Mononuclear cell (primary cell): Measurements from ENCODE around the gene SLC12A6. TPM values are rescaled to one million over a fixed set of nuclear protein-coding genes. Genes with fewer than 3 reads are reported as not detected.
A peak's percentile ranks its signal among the peaks of the same experiment; 100 is the strongest.
"Not testable (repeated sequence)": the region's sequence is repeated elsewhere in the genome, so short reads cannot be mapped to it uniquely, and the experiment has no call there.

ENCODE experiments used
- H3K27me3 ChIP-seq: 2 replicates; pipeline ENCODE4 v1.6.0; 2011; ENCODE audit warnings: low read length, control low read depth; ENCODE audit not compliant: insufficient read depth
- H3K4me1 ChIP-seq: 2 replicates; pipeline ENCODE4 v1.5.1; 2011; ENCODE audit warnings: mild to moderate bottlenecking, low read length, control low read depth; ENCODE audit not compliant: insufficient read depth
- H3K4me3 ChIP-seq: 2 replicates; pipeline ENCODE4 v1.5.1; 2011; ENCODE audit warnings: mild to moderate bottlenecking, low read length, moderate library complexity
- H3K9me3 ChIP-seq: 2 replicates; pipeline ENCODE4 v1.5.1; 2011; ENCODE audit warnings: low read depth, mild to moderate bottlenecking, control low read depth, low read length
- total RNA-seq: library from RNA; depleted of rRNA; stranded (reverse); fragments of >200 nt; gene quantifications from one replicate; pipeline ENCODE4 v1.2.3, GENCODE V29; 2012

SLC12A6 gene
- total RNA-seq, 1 donor: 87.5 TPM

DNA sequence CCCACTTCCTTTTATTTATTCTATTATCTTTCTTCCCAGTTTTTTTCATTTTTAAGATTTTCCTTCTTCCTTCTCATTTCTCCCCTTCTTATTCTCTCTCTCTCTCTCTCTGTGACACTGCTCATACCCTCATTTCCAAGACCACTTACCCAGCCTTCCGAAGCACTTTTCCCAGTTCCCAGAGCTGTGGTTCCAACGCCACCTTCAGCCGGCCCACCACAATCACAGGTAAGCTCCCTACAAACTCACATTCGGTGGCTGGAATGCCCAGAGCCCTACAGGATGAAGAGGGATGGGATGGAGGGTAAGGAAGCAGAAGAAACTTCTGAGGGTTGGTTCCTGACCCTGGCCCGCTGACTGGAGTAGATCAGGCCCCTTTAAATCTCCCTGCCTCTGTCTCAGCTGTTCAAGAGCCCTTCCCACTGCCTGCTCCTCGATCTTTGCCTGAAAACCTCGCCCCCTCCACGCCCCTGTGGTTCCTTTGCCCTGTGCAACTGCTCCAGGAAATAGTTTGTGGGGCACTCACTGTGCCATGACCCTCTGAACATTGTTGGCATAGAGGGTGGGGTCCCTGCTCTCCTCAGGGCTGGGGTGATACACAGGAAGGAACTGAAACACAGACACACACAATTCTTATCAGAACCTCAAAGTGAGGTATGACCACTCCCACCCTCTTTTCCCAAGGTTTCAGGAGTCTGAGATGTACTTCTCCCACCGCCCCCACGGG lies 24.6 kb upstream of the SLC12A6 start:
- H3K9me3 ChIP-seq: no peaks in the 10 kb centered on the region
- H3K27me3 ChIP-seq: no peaks in the 10 kb centered on the region
- H3K4me3 ChIP-seq: no peak overlapping the region
- H3K4me1 ChIP-seq: peaks cover 11% of the 10 kb centered on the region

DNA sequence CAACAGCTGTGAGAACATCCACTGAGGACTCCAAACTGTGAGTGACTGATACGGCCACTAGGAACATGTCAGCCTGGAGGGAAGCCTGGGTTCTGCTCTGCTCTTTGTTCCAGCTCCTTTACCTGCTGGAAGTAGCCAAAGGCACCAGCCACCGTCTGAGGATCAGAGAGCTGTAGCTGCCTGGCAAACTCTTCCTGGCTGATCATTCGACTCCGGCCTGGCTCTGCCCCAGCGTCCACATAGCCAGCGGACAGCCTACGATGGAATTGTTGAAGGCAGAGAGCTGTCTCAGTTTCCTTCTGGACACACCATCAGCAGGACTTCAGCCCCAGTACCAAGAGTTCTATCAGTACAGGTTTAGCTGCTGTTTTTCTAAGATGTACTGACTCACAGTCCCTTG lies 23.7 kb upstream of the SLC12A6 start:
- Histone ChIP-seq H3K27me3 (no peaks in the 10 kb centered on the region), H3K4me1 (peaks cover 10% of the 10 kb centered on the region), H3K9me3 (no peaks in the 10 kb centered on the region), H3K4me3 (no peak overlapping the region)

DNA sequence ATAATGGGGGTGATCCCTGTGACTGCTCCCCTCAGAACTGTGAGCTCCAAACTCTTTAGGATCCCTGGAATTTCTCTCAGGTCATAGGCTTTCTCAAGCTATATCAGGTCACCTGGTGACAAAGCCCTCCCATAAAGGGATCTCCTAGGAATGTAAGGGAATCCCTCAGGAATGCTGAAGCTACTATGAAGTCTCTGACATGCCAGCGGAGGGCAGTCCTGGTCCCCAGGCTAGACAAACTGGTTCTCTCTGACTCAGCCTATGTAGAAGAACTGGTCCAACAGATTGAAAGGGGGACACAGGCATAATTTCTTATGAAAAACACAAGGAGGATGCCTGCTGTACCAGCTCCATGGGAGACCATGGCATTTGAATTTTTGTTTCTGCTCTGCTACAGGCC lies 22.7 kb upstream of the SLC12A6 start:
- no peaks in the 10 kb centered on the region for H3K9me3 ChIP-seq
- H3K4me1 ChIP-seq: peaks cover under 1% of the 10 kb centered on the region
- H3K27me3 ChIP-seq: no peaks in the 10 kb centered on the region
- no peak overlapping the region for H3K4me3 ChIP-seq

DNA sequence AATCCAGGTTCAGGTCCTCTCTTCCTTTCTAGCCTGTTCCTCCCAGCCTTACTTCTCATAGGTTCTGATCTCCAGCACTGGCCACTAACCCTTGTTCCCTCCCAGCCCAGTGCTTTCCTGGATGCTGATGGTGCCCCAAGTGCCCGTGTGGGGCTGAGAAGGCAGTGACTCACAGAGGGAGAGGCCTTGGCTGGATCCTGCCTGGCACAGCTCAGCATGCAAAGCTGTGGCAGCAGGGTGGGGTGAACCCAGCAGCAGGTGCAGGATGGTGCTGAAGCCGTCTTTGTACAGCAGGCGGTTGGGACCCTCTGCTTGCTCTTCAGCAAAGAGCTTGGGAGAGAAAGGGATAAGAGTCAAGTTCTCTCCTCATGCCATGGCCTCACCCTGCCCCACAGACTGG lies 21.8 kb upstream of the SLC12A6 start:
- Histone ChIP-seq H3K4me3 (no peak overlapping the region), H3K4me1 (no peaks in the 10 kb centered on the region), H3K9me3 (no peaks in the 10 kb centered on the region), H3K27me3 (no peaks in the 10 kb centered on the region)

DNA sequence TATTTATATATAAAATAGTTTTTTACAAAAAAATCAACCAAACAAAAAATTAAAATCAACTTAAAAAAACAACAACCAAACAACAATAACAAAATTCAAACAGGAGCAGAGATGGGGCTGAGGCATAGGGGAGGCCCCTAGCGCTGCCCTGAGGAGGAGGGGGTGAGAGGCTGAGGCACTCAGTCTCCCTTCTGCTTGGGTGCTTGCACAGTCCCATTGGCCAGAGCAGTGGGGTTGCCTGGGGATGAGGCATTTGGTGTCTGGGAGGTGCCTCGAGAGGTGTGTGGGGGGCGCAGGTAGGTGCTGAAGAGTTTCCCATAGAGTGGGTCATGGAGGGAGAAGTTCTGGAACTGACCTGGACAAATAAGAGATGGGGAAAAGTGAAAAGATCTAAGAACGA lies 21.4 kb upstream of the SLC12A6 start:
- Histone ChIP-seq H3K4me1 (no peaks in the 10 kb centered on the region), H3K4me3 (no peak overlapping the region), H3K27me3 (no peaks in the 10 kb centered on the region), H3K9me3 (no peaks in the 10 kb centered on the region)

DNA sequence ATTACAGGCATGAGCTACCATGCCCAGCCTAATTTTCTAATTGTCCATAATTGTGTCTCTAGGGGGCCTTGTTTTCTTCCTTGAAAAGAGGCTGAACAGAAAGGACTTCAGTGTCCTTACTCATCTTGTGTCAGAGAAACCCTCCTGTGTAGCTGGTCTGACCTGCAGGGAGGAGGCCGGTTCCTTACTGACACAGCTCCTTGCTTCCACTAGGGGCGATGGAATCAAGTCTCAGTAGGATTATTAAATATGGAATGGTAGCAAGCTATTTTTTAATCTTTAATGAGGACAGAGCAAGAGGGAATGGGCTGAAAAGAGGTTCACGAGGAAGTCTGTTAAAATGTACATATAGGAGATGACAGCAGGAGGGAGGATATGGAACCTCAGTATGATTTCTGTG lies 20.8 kb upstream of the SLC12A6 start:
- H3K27me3 ChIP-seq: no peaks in the 10 kb centered on the region
- H3K4me3 ChIP-seq: no peak overlapping the region
- H3K4me1 ChIP-seq: no peaks in the 10 kb centered on the region
- H3K9me3 ChIP-seq: no peaks in the 10 kb centered on the region

DNA sequence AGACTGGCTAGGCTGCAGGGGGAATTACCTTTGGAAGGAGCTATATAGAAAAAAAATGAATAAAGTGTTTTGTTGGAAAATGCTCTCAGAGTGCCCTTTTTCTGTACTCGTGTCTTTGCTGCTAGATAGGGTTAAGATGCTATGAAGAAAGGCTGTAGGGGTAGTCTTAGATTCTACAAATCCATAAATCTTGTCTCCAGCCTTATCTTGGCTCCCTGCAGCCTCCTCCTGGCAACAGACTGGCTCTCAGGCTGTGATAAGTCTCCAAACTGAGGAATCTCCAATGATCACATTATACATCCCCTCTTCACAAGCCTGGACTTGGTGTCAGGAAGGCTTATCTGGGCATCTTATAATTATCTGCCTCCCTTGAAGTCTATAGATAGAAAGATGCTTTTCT lies 20.1 kb upstream of the SLC12A6 start:
- Histone ChIP-seq H3K4me3 (no peak overlapping the region), H3K4me1 (no peaks in the 10 kb centered on the region), H3K9me3 (no peaks in the 10 kb centered on the region), H3K27me3 (no peaks in the 10 kb centered on the region)

DNA sequence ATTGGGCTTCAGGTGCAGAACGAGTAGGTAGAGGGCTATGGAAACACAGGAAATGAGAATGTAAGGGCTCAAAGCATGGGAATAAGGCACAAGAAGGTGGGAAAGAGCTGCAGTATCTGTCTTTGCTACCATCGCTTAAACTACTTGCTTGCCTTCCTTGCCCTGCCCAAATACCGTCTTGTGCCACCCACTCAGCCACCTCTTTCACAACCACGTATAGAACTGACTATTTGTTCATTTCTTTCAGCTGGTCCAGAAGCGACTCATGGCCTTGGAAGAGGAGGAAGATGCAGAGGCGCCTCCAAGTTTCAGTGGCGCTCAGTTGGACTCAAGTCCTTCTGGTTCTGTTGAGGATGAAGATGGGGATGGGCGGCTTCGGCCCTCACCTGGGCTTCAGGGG lies 17.7 kb upstream of the SLC12A6 start:
- no peak overlapping the region for H3K4me3 ChIP-seq
- no peaks in the 10 kb centered on the region for H3K9me3 ChIP-seq
- no peaks in the 10 kb centered on the region for H3K27me3 ChIP-seq
- H3K4me1 ChIP-seq: no peaks in the 10 kb centered on the region

DNA sequence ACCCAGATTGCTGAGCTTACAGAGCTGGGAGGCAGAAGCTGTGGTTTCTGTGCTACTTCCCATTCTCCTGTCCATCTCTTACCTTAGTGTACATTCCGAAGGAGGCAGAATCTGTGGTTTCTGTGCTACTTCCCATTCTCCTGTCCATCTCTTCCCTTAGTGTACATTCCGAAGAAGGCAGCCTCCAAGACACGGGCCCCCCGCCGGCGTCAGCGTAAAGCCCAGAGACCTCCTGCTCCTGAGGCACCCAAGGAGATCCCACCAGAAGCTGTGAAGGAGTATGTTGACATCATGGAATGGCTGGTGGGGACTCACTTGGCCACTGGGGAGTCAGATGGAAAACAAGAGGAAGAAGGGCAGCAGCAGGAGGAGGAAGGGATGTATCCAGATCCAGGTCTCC lies 16.7 kb upstream of the SLC12A6 start:
- H3K4me3 ChIP-seq: no peak overlapping the region
- H3K27me3 ChIP-seq: no peaks in the 10 kb centered on the region
- no peaks in the 10 kb centered on the region for H3K9me3 ChIP-seq
- no peaks in the 10 kb centered on the region for H3K4me1 ChIP-seq

DNA sequence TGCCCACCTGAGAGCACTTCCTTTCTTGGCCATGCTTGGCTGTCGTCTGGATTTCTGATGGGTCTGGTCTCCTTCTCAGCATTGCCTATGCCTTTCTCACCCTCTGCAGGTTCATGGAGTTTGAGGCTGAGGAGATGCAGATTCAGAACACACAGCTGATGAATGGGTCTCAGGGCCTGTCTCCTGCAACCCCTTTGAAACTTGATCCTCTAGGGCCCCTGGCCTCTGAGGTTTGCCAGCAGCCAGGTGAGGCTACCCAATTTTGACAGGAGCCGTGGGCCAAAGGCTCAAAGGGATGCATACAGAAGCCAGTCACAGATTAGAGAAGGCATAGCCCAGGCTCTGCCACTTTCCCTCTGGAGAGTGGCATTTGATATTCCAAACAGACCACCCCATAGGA lies 16.0 kb upstream of the SLC12A6 start:
- no peak overlapping the region for H3K4me3 ChIP-seq
- no peaks in the 10 kb centered on the region for H3K27me3 ChIP-seq
- H3K4me1 ChIP-seq: no peaks in the 10 kb centered on the region
- H3K9me3 ChIP-seq: no peaks in the 10 kb centered on the region

DNA sequence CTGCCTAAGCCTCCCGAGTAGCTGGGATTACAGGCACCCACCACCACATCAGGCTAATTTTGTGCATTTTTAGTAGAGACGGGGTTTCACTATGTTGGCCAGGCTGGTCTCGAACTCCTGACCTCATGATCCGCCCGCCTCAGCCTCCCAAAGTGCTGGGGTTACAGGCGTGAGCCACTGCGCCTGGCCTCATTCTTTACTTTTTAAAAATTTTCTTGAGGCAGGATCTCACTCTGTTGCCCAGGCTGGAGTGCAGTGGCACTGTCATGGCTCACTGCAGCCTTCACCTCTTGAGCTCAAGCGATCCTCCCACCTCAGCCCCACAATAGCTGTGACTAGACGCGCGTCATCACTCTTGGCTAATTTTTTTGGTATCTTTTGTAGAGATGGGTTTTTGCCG lies 15.4 kb upstream of the SLC12A6 start:
- H3K27me3 ChIP-seq, H3K4me3 ChIP-seq, H3K4me1 ChIP-seq, H3K9me3 ChIP-seq: not testable (repeated sequence)

DNA sequence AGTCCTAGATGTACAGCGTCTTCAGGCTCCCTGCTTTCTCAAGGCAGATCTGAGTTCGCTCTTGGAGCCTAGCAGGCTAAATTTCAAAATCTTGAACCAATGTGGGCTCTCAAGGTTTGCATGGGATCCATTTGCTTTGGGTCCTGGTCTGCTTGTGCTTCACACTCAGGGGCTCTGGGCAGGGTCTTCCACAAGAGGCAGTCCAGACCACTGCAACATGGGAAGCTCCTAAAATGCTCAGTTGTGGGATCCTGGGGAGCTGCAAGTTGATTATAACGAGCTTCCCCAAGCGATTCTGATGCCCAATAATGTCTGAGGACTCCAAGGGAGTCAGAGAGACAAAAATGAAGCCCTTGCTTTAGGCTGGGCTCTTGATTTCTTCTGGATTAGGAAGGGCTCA lies 12.2 kb upstream of the SLC12A6 start:
- Histone ChIP-seq H3K9me3 (no peaks in the 10 kb centered on the region), H3K4me1 (no peaks in the 10 kb centered on the region), H3K4me3 (no peak overlapping the region), H3K27me3 (no peaks in the 10 kb centered on the region)

DNA sequence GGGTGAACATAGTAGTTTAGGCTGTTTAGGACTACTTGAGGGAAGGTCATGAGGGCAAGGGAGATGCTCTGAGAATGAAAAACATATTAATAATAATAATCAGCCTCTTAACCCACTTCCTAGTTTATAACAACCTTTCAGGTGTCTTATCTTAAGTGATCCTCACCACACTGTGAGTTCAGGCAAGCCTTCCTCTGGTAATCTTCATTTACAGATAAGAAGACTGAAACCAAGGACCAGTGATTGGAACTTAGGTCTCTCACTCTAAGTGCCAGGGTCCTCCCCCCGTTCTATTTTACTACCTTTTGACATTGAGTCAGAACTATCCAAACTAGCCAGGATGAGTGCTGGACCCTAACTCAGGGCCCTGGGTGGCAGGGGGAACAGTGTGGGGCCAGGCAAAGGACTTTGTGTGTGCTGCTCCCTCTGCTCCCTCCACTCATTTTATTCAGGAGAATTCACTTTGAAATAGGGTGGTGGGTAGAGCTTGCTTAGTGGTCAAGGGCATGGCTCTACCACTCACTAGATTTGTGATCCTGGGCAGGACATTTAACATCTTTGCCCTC lies 11.2 kb upstream of the SLC12A6 start:
- Histone ChIP-seq H3K4me3 (no peak overlapping the region), H3K27me3 (no peaks in the 10 kb centered on the region), H3K9me3 (no peaks in the 10 kb centered on the region), H3K4me1 (no peaks in the 10 kb centered on the region)

DNA sequence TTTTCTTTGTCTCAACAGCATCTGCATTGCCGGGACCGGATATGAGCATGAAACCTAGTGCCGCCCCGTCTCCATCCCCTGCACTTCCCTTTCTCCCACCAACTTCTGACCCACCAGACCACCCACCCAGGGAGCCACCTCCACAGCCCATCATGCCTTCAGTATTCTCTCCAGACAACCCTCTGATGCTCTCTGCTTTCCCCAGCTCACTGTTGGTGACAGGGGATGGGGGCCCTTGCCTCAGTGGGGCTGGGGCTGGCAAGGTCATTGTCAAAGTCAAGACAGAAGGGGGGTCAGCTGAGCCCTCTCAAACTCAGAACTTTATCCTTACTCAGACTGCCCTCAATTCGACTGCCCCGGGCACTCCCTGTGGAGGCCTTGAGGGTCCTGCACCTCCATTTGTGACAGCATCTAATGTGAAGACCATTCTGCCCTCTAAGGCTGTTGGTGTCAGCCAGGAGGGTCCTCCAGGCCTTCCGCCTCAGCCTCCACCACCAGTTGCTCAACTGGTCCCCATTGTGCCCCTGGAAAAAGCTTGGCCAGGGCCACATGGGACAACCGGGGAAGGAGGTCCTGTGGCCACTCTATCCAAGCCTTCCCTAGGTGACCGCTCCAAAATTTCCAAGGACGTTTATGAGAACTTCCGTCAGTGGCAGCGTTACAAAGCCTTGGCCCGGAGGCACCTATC lies 10.5 kb upstream of the SLC12A6 start:
- Histone ChIP-seq H3K27me3 (no peaks in the 10 kb centered on the region), H3K4me3 (no peak overlapping the region), H3K4me1 (no peaks in the 10 kb centered on the region), H3K9me3 (no peaks in the 10 kb centered on the region)

DNA sequence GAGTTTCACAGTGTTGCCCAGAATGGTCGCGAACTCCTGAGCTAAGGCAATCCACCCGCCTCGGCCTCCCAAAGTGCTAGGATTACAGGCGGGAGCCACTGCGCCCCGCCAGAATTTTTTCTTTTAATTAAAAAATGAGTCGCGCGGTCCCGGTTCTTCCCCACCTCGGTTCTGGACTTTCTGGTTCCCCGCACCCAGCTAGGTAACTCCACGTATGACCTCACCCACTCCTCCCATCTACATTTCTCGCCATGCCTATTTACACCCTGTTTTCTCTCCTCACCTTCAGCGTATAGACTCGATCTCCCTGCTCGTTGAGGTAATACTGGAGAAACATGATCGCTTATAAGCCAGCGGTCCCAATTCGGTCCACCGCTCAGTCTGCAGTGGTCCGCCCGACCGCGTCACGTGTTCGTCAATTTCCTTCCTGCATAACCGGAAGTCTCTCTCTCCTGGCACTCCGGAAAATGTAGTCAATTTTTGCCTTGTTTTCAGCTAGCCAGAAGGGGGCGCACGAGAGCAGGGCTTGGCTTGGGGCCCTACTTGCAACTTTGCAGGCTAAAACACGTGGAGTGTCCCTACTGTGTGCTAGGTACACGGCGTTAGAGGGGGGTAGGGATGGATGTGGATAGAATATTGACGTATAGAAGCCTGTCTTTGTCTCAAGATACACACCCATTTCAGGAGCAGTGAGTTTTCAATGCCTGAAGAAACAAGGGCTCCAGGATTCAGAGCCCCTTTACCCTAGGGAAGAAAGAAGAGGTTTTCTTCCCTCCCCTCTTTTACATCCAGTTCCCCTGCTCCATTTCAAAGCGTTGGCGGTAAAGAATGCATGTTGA lies 5.4 kb upstream of the SLC12A6 start, which contains the start of the genes NOP10 and NUTM1:
Gene NOP10, minus strand, starts transcription at position 400 of the 839 bp plus-strand sequence. Its CDS starts 63 bp downstream, at position 337.
Gene NUTM1, plus strand, starts transcription at position 579 of the 839 bp plus-strand sequence. CDS start 382 bp downstream, outside the sequence.
- H3K9me3 ChIP-seq: no peaks in the 10 kb centered on the region
- peaks cover 31% of the 10 kb centered on the region for H3K4me1 ChIP-seq
- H3K27me3 ChIP-seq: no peaks in the 10 kb centered on the region
- peak within 1 kb of the TSS; percentile 98 for H3K4me3 ChIP-seq
